Muscle layer of duodenum (tissue), 2 donors: ENCODE measurements around the gene PEX7.
A peak's percentile ranks its signal among the peaks of the same experiment; 100 is the strongest.

Source experiments
- H3K27ac ChIP-seq: one replicate; pipeline ENCODE4 v1.7.0; 2013; ENCODE audit warnings: mild to moderate bottlenecking, low read length
- H3K27me3 ChIP-seq: one replicate; pipeline ENCODE4 v1.7.0; 2013; ENCODE audit warnings: low read depth, mild to moderate bottlenecking, control low read depth, low read length
- H3K36me3 ChIP-seq, 2 donors: one replicate each; pipeline ENCODE4 v1.7.0; 2013; ENCODE audit warnings: low read length in 2 of 2, control low read depth in 1 of 2, mild to moderate bottlenecking in 1 of 2; ENCODE audit not compliant: insufficient read depth in 2 of 2, control insufficient read depth in 1 of 2
- H3K4me1 ChIP-seq, 2 donors: one replicate each; pipeline ENCODE4 v1.7.0; 2013; ENCODE audit warnings: low read length in 2 of 2, mild to moderate bottlenecking in 2 of 2, control low read depth in 1 of 2, moderate library complexity in 1 of 2; ENCODE audit not compliant: insufficient read depth in 2 of 2, control insufficient read depth in 1 of 2
- H3K4me3 ChIP-seq, 2 donors: one replicate each; pipeline ENCODE4 v1.7.0; 2013; ENCODE audit warnings: low read length in 2 of 2, low read depth in 1 of 2, mild to moderate bottlenecking in 1 of 2
- H3K9me3 ChIP-seq, 2 donors: one replicate each; pipeline ENCODE4 v1.7.0; 2013; ENCODE audit warnings: low read length in 2 of 2, control low read depth in 1 of 2, mild to moderate bottlenecking in 1 of 2; ENCODE audit not compliant: control insufficient read depth in 1 of 2
- donor health status: healthy.

Gene PEX7

DNA sequence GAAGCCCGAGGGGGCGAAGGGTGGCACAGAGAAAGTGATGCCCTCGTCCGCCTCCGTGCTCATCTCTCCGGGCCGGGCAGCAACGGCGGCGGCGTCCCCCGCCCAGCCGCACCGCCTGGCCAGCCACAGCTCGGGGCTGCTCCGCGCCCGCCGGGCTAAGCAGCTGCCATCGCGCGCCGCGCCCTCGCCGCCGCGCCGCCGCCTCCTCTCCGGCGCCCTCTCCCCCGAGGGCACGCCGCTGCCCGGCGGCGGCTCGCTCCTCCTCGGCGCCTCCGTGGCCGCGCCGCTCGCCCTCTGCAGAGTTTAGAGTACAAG, 30.3 kb upstream of the PEX7 start:
- H3K9me3 ChIP-seq, result no peaks in the 10 kb centered on the region
- H3K27me3 ChIP-seq, result no peaks in the 10 kb centered on the region
- H3K4me1 ChIP-seq, result peaks cover 9 to 11% of the 10 kb centered on the region in 2 donors
- no peaks in the 10 kb centered on the region for H3K36me3 ChIP-seq
- H3K27ac ChIP-seq, result peak overlapping the region; percentile 56
- H3K4me3 ChIP-seq, result peak overlapping the region; percentile 87 to 94

DNA sequence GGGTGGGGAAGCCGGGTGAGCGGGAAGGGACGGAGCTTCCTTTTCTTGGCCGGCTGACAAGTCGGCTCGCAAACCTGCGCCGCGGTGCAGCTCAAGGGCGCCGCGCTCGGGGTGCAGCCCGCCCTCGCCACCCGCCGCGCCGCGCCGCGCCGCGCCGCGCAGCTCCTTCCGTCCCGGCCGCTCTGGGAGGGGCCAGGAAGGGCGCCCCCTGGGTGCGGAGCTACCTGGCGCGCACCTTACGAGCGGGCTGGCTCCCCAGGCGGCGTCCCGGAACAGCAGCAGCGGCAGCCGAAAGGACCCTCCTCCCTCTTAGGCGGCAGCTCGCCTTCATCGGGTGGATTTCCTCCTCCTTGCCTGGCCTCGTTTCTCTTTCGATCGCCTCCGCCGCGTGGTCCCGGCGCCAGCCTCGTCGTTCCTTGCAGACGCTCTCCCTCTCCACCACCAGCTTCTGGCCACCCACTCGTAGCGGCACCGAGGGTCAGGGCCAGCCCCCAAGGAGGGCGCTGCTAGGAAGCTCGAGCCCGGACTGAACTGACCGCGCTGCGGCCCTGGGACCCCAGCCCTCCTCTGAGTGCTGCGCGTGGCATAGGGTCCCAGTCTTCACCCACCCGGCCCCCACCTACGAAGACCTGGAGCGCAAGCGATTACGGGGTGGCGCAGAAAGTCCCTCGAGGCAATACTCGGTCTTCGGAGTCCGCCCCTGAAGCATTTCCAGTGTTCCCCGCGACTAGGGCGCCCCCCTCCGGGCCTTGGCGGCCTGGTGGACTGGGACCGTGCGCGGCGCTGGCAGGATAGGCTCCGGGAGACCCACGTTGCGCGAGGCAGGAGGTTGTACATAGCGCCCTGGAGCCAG, 29.8 kb upstream of the PEX7 start, which contains the start of gene MAP3K5:
TSS of gene MAP3K5 (minus strand) at position 68 of the 853 bp plus-strand sequence. CDS start 320 bp downstream, outside the sequence.
- Histone ChIP-seq H3K27ac (peak within 1 kb of the TSS; percentile 92), H3K9me3 (no peaks in the 10 kb centered on the region), H3K4me3 (peak within 1 kb of the TSS; percentile 87 to 94), H3K4me1 (peaks cover 5% of the 10 kb centered on the region in 2 donors), H3K27me3 (no peaks in the 10 kb centered on the region), H3K36me3 (no peaks in the 10 kb centered on the region)

DNA sequence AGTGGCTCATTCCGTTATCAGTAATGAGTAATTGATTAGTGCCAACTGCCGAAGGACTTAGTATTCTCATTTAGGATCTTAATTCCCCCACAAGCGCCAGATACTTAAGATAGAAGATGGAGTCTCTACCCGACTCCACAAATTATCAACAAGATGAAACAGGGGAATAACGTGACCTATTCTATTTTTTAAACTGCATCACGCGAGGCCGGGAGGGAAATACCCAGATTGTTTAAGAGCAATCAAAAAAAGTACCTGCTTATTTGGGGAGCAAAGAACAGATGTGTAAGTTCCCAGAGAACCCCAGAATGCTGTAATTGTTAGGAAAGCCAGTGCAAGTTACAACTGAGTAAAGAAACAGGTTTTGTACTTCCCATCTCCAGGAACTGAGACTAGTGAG, 29.0 kb upstream of the PEX7 start:
- Histone ChIP-seq H3K4me3 (peak overlapping the region; percentile 87 to 94), H3K27ac (peak overlapping the region; percentile 92), H3K4me1 (peaks cover 5% of the 10 kb centered on the region in 2 donors)

DNA sequence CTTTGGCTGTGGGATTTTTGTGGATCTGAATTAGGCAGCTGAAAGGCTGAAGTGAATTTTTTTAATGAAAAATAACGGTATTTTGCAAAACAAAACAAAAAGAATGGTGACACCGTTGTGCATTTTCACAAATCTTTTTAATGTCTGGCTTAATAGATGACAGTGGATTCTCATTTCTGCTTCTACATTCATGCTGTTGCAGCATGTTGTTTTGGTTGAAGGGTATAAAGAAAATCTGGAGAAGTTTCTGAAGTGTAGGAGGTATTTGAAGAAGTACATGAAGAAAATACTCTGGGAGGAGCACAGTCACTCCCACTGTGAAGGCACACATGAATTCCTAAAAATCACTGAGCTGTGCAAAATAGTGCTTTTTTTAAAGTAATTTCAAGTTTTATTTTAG, 27.0 kb upstream of the PEX7 start:
- peaks cover 5% of the 10 kb centered on the region in 2 donors for H3K4me1 ChIP-seq
- no peaks in the 10 kb centered on the region for H3K36me3 ChIP-seq
- no peak overlapping the region for H3K27ac ChIP-seq
- no peaks in the 10 kb centered on the region for H3K9me3 ChIP-seq
- H3K27me3 ChIP-seq, result no peaks in the 10 kb centered on the region
- H3K4me3 ChIP-seq, result no peak overlapping the region

More for the DNA sequence above, 29.0 kb upstream of the PEX7 start:
- Histone ChIP-seq H3K27me3 (no peaks in the 10 kb centered on the region), H3K36me3 (no peaks in the 10 kb centered on the region), H3K9me3 (no peaks in the 10 kb centered on the region)

DNA sequence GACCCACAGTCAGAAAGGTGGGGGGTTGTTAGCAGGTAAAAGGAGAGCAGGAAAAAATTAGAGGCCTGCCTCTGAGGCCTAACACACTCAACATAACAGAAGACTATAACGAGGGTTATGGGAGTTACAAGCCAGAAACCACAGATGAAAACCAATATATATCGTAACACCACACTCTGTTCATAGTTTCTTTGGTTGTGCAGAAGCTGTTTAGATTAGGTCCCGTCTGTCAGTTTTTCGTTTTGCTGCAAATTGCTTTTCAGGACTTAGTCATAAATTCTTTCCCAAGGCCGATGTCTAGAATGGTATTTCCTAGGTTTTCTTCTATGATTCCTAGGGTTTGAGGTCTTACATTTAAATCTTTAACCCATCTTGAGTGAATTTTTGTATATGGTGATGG, 26.4 kb upstream of the PEX7 start:
- no peak overlapping the region for H3K27ac ChIP-seq
- peaks cover 5% of the 10 kb centered on the region in 2 donors for H3K4me1 ChIP-seq
- H3K27me3 ChIP-seq, result no peaks in the 10 kb centered on the region
- H3K4me3 ChIP-seq, result no peak overlapping the region
- H3K9me3 ChIP-seq, result no peaks in the 10 kb centered on the region
- no peaks in the 10 kb centered on the region for H3K36me3 ChIP-seq

DNA sequence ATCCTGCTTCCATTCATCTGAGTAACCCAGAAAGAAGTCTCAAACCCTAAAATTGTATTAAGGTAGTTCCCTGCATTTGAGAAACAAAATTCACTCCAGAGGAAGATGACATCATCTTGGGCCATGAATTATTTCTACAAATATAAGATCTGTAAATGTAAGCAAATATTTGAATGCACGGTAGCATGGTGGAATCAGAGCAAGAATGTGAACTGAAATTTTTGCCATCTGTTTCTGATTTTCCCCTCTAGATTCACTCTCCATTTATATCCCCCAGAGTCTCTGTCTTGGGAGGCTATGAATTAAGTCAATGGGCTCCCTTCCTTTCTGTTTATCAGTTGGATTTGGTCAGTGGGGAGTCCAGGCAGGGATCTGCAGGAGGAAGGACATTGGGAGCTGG, 24.3 kb upstream of the PEX7 start:
- Histone ChIP-seq H3K27me3 (no peaks in the 10 kb centered on the region), H3K4me1 (peaks cover 5% of the 10 kb centered on the region in 2 donors), H3K36me3 (no peaks in the 10 kb centered on the region), H3K27ac (no peak overlapping the region), H3K4me3 (no peak overlapping the region), H3K9me3 (no peaks in the 10 kb centered on the region)

DNA sequence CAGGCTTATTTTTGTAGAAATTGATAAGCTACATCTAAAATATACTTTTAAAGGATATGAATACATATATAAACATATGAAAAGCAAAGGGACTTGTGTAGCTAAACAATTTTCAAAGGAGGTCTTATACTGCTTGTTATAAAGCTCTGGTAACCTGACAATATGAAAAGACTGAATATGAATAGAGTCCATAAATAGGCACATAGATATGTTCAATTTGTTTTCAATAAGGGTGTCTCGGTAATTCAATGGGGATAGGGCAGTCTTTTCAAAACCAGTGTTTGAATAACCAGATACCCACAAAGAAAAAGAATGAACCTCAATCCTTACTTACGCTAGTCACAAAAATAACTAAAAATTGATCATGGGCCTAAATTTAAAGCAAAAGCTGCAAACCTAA, 20.8 kb upstream of the PEX7 start:
- Histone ChIP-seq H3K27ac (no peak overlapping the region), H3K9me3 (no peaks in the 10 kb centered on the region), H3K4me1 (no peaks in the 10 kb centered on the region), H3K4me3 (no peak overlapping the region), H3K36me3 (no peaks in the 10 kb centered on the region), H3K27me3 (no peaks in the 10 kb centered on the region)

DNA sequence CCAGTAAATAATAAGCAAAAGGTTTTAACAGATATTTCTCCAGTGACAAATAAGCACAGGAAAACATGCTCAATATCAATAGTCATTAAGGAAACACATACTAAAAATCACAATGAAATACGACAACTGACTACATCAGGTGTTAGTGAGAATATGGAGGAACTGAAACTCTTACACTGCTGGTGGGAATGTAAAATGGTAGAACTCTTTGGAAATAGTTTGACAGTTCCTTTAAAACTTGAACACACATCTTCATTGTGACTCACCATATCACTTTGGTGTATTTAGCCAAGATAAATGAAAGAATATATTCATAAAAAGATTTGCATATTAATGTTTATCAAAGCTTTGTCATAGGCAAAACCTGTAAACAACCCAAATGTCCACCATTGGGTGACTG, 18.8 kb upstream of the PEX7 start:
- Histone ChIP-seq H3K4me3 (no peak overlapping the region), H3K36me3 (no peaks in the 10 kb centered on the region), H3K27me3 (no peaks in the 10 kb centered on the region), H3K4me1 (no peaks in the 10 kb centered on the region), H3K9me3 (no peaks in the 10 kb centered on the region), H3K27ac (no peak overlapping the region)

DNA sequence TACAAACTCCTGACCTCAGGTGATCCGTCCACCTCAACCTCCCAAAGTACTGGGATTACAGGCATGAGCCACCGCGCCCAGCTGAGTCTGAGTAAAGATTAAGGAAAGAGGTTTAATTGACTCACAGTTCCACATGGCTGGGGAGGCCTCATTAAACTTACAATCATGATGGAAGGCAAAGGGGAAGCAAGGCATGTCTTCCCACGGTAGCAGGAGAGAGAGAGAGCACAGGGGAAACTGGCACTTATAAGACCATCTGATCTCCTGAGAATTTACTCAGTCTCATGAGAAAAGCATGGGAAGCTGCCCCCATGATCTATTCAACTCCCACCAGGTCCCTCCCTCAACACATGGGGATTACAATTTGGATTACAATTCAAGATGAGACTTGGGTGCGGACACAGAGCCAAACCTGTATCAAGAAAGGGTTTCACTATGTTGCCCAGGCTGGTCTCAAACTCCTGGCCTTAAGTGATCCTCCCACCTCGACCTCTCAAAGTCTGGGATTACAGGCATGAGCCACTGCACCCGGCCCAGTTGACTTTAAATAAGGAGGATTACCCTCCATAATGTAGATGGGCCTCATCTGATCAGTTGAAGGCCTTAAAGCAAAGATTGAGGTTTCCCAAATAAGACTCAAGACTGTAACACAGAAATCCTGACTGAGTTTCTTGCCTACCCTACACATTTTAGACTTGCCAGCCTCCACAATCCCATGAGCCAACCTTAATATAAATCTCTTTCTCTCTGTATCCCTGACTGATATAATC, 13.1 kb upstream of the PEX7 start:
- no peaks in the 10 kb centered on the region for H3K36me3 ChIP-seq
- no peak overlapping the region for H3K4me3 ChIP-seq
- no peak overlapping the region for H3K27ac ChIP-seq
- no peaks in the 10 kb centered on the region for H3K27me3 ChIP-seq
- H3K9me3 ChIP-seq, result no peaks in the 10 kb centered on the region
- no peaks in the 10 kb centered on the region for H3K4me1 ChIP-seq

DNA sequence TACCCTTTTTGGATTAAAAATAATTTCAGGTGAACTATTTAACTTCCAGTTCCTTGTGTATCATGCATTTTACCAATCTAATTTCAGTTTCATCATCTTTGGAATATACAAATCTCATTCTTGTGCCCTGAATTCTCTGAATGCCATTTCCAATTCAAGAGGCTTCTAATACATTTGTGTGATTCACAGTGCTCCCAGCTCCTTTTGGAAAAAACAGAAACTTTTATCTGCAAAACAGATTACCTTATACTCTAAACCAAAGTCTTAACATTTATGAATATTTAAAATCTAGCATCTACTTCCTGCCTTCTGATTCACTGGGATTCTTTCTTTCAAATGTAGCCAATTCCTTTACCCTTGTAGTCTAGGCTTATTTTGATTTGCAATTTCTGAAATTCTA, 11.1 kb upstream of the PEX7 start:
- H3K4me1 ChIP-seq, result no peaks in the 10 kb centered on the region
- no peak overlapping the region for H3K27ac ChIP-seq
- H3K36me3 ChIP-seq, result no peaks in the 10 kb centered on the region
- H3K27me3 ChIP-seq, result no peaks in the 10 kb centered on the region
- no peak overlapping the region for H3K4me3 ChIP-seq
- H3K9me3 ChIP-seq, result no peaks in the 10 kb centered on the region

DNA sequence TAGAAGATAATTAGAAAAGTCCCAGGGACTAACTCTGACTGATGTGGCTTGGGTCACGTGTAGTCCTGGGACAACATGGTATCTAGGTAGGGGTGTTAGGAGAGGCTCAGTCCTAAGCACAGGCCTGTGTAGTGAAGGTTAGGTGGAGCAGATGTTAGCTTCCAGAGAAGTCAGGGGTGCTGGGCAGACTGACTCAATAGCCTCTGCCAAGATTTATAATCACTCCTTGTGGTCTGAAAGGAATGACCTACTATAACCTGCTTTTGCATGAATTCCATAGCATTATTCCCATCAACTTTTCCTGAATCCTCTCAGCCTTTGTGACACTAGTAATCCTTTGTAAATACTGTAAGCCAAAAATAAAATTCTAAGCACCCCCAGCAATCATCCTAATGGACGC, 10.2 kb upstream of the PEX7 start:
- Histone ChIP-seq H3K36me3 (no peaks in the 10 kb centered on the region), H3K27me3 (no peaks in the 10 kb centered on the region), H3K4me3 (no peak overlapping the region), H3K27ac (no peak overlapping the region), H3K4me1 (no peaks in the 10 kb centered on the region), H3K9me3 (no peaks in the 10 kb centered on the region)
